Mesendoderm (in vitro differentiated cells): ENCODE data around the gene TTF1.
A peak's percentile ranks its signal among the peaks of the same experiment; 100 is the strongest.
"Not testable (repeated sequence)": the region's sequence is repeated elsewhere in the genome, so short reads cannot be mapped to it uniquely, and the experiment has no call there.

ENCODE experiments used
- DNase-seq: peaks from one replicate; pipeline ENCODE4 v3.0.0; 2013
- H2AK5ac ChIP-seq: 2 replicates; pipeline ENCODE4 v1.6.1; 2013; ENCODE audit warnings: low read length, inconsistent platforms
- H2BK120ac ChIP-seq: 2 replicates; pipeline ENCODE4 v1.6.1; 2013; ENCODE audit warnings: low read depth, mild to moderate bottlenecking, low read length, moderate library complexity, mixed read lengths
- H2BK15ac ChIP-seq: replicated peaks from 2 replicates; pipeline ENCODE4 v1.6.1; 2013; ENCODE audit warnings: low read depth, mild to moderate bottlenecking, moderate library complexity
- H2BK5ac ChIP-seq: 2 replicates; pipeline ENCODE4 v1.6.1; 2013; ENCODE audit warnings: low read length, inconsistent platforms
- H3K18ac ChIP-seq: 2 replicates; pipeline ENCODE4 v1.6.1; 2013; ENCODE audit warnings: mild to moderate bottlenecking, low read length, mixed read lengths
- H3K23ac ChIP-seq: one replicate; pipeline ENCODE4 v1.6.1; 2013; ENCODE audit warnings: low read length
- H3K27ac ChIP-seq: 2 replicates; pipeline ENCODE4 v1.5.1; 2013; ENCODE audit warnings: low read depth, mild to moderate bottlenecking, inconsistent platforms, low read length, moderate library complexity
- H3K27me3 ChIP-seq: 2 replicates; pipeline ENCODE4 v1.6.1; 2013; ENCODE audit warnings: low read length, control low read depth, mild to moderate bottlenecking, inconsistent platforms; ENCODE audit not compliant: insufficient read depth, poor library complexity
- H3K36me3 ChIP-seq: 2 replicates; pipeline ENCODE4 v1.6.1; 2013; ENCODE audit warnings: low read length, inconsistent platforms; ENCODE audit not compliant: control insufficient read depth, insufficient read depth
- H3K4ac ChIP-seq: one replicate; pipeline ENCODE4 v1.6.1; 2013; ENCODE audit warnings: low read depth, mild to moderate bottlenecking, low read length, moderate library complexity
- H3K4me1 ChIP-seq: 2 replicates; pipeline ENCODE4 v1.6.1; 2013; ENCODE audit warnings: low read depth, low read length, inconsistent platforms; ENCODE audit not compliant: control insufficient read depth
- H3K4me2 ChIP-seq: 2 replicates; pipeline ENCODE4 v1.6.1; 2013; ENCODE audit warnings: low read length
- H3K4me3 ChIP-seq: 2 replicates; pipeline ENCODE4 v1.5.1; 2013; ENCODE audit warnings: mild to moderate bottlenecking, low read length
- H3K56ac ChIP-seq: one replicate; pipeline ENCODE4 v1.6.1; 2013; ENCODE audit warnings: low read length
- H3K79me1 ChIP-seq: 2 replicates; pipeline ENCODE4 v1.6.1; 2013; ENCODE audit warnings: low read length, inconsistent platforms
- H3K79me2 ChIP-seq: 2 replicates; pipeline ENCODE4 v1.6.1; 2013; ENCODE audit warnings: mild to moderate bottlenecking, low read length; ENCODE audit not compliant: control insufficient read depth, insufficient read depth
- H3K9ac ChIP-seq: 2 replicates; pipeline ENCODE4 v1.6.1; 2013; ENCODE audit warnings: low read length, inconsistent platforms
- H4K5ac ChIP-seq: one replicate; pipeline ENCODE4 v1.6.1; 2013; ENCODE audit warnings: low read length
- H4K8ac ChIP-seq: one replicate; pipeline ENCODE4 v1.6.1; 2013; ENCODE audit warnings: low read depth, mild to moderate bottlenecking, control low read depth, low read length, moderate library complexity
- WGBS: extraction: QIAGEN DNeasy Blood & Tissue Kit; methylation state at CpG from one replicate; pipeline ENCODE4 v1.1.7; 2013; ENCODE audit warnings: low lambda C conversion rate, missing lambda C conversion rate; ENCODE audit not compliant: insufficient coverage; ENCODE audit errors: extremely low coverage; 5-methylcytosine and 5-hydroxymethylcytosine counted together

Gene TTF1

DNA sequence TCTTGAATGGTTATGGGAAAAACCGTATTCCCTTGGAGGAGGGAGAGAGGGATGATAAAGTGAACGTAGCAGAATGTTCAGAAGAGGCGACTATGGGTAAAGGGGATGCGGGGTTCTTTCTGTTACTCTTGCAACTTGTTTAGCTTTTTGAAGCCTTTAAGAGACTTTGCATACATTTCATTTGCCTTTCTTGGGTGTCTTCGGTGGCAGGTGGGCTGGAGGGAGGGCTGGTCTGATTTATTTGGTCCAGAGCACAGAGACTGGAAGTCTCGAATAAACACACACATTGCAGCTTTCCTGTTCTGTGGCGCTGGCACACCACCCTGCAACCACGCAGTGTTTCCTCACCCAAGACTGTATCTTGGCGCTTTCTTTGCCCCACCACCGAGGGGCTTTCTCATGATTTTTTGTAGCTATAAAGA lies 23.2 kb downstream of the TTF1 start:
- Histone ChIP-seq H2BK5ac (no peak overlapping the region), H3K36me3 (peaks cover 19% of the 10 kb centered on the region), H3K4ac (no peak overlapping the region), H3K56ac (no peak overlapping the region), H2BK15ac (no peak overlapping the region), H4K5ac (no peak overlapping the region), H3K4me1 (no peaks in the 10 kb centered on the region), H3K4me2 (no peak overlapping the region), H2BK120ac (no peak overlapping the region), H3K4me3 (no peak overlapping the region), H3K79me2 (no peaks in the 10 kb centered on the region), H3K9ac (no peak overlapping the region), H3K23ac (no peak overlapping the region), H3K18ac (no peak overlapping the region), H3K27ac (no peak overlapping the region), H3K27me3 (no peaks in the 10 kb centered on the region), H4K8ac (no peak overlapping the region), H2AK5ac (no peak overlapping the region), H3K79me1 (no peaks in the 10 kb centered on the region)
- no CpG with 5 or more reads among the region's 10 CpGs for WGBS
- no peak for DNase-seq

DNA sequence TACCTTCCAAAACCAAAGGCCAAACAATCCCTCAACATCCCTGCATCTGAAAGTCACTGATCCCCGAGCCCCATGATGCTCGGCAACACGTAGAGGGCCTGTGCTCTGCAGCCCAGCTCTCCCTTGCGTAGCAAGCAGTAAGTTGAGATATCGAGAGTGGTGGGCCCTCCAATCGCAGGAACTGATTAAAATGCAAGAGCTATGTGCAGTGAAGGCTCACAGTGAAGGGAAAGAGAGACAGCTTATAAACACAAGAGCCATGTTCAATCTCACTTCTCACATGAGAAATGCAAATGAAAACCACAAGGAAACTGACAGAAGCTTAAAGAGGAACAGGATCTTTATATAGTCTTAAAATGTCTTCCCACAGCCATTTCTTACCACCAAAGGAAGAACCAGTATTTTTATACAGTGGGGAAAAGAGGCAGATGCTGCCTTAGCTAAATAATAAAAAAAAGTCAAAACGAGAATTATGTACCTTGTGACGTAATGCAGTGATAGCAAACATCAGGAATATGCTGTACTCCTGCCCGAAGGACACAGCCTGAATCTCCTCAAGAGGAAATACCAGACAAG lies 24.6 kb downstream of the TTF1 start:
- Histone ChIP-seq H3K23ac (no peak overlapping the region), H2BK15ac (no peak overlapping the region), H4K8ac (no peak overlapping the region), H2BK5ac (no peak overlapping the region), H3K79me2 (no peaks in the 10 kb centered on the region), H3K18ac (no peak overlapping the region), H3K4me3 (no peak overlapping the region), H3K56ac (no peak overlapping the region), H3K4me2 (no peak overlapping the region), H3K4me1 (no peaks in the 10 kb centered on the region), H3K79me1 (no peaks in the 10 kb centered on the region), H3K4ac (no peak overlapping the region), H4K5ac (no peak overlapping the region), H3K27ac (no peak overlapping the region), H3K27me3 (no peaks in the 10 kb centered on the region), H3K36me3 (peaks cover 21% of the 10 kb centered on the region), H2AK5ac (no peak overlapping the region), H3K9ac (no peak overlapping the region), H2BK120ac (no peak overlapping the region)
- WGBS: no CpG with 5 or more reads among the region's 9 CpGs
- DNase-seq: no peak

DNA sequence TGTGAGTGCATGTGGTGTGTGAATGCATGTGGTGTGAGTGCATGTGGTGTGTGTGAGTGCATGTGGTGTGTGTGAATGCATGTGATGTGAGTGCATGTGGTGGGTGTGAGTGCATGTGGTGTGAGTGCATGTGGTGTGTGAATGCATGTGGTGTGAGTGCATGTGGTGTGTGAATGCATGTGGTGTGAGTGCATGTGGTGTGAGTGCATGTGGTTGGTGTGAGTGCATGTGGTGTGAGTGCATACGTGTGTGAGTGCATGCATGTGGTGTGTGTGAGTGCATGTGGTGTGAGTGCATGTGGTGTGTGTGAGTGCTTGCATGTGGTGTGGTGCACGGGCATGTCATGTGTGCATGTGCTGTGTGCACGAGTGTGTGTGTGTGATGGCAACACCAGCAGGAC lies 28.2 kb downstream of the TTF1 start:
- not testable (repeated sequence) for H3K27ac ChIP-seq, H3K79me1 ChIP-seq, H3K23ac ChIP-seq, H4K5ac ChIP-seq, H2BK120ac ChIP-seq, H3K56ac ChIP-seq, H3K4me1 ChIP-seq, H3K79me2 ChIP-seq, H2BK15ac ChIP-seq, H2AK5ac ChIP-seq, H3K4me3 ChIP-seq, H3K9ac ChIP-seq, H3K27me3 ChIP-seq, H4K8ac ChIP-seq, DNase-seq, H3K18ac ChIP-seq, H2BK5ac ChIP-seq, H3K4ac ChIP-seq, H3K4me2 ChIP-seq
- WGBS: no CpG with 5 or more reads among the region's 3 CpGs
- peaks cover 18% of the 10 kb centered on the region for H3K36me3 ChIP-seq

DNA sequence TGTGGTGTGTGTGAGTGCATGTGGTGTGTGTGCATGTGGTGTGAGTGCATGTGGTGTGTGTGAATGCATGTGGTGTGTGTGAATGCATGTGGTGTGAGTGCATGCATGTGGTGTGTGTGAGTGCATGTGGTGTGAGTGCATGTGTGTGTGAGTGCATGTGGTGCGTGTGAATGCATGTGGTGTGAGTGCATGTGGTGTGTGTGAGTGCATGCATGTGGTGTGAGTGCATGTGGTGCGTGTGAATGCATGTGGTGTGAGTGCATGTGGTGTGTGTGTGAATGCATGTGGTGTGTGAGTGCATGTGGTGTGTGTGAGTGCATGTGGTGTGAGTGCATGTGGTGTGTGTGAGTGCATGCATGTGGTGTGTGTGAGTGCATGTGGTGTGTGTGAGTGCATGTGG lies 28.9 kb downstream of the TTF1 start:
- peaks cover 18% of the 10 kb centered on the region for H3K36me3 ChIP-seq
- H3K4me3 ChIP-seq: not testable (repeated sequence)
- no CpG with 5 or more reads among the region's 2 CpGs for WGBS

DNA sequence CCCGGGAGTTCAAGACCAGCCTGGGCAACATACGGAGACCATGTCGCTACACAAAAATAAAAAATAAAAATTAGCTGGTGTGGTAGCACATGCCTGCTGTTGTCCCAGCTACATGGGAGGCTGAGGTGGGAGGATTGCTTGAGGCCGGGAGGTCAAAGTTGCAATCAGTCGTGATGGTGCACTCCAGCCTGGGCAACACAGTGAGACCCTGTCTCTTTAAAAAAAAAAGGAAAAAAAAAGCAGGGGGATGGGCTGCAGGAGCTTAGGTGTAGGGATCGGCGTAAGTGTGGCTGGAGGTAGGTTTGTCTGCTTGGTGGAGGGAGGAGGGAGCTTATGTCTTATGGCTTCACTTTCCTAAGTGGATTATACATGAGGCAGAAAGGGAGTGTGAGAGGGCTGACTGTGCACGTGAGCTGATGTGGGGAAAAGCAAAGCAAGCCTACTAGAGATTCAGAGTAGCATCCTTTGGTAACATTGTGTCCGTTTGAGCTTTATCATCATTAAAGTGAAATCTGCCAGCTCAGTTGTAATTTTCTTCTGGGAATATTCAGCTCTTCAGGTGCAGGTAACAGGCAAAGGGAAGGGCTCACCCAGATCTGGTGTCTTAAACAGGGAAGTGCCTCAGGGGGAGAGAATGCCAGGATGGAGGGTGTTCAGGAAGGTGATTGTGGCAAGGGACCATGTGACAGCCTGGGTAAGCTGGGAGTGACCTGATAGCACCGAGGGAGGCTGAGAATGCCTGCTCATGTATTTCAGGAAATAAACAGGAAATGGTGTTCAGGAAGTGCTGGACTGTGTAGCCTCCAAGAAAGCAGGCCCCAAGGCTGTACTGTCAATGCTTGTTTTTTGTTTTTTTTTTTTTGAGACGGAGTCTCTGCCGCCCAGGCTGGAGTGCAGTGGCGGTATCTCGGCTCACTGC lies 34.2 kb downstream of the TTF1 start:
- WGBS: no CpG with 5 or more reads among the region's 14 CpGs

More for the DNA sequence above, 28.9 kb downstream of the TTF1 start:
- H4K8ac ChIP-seq, H3K4ac ChIP-seq, H3K79me1 ChIP-seq, H3K79me2 ChIP-seq, H2BK5ac ChIP-seq, H2BK120ac ChIP-seq, H2BK15ac ChIP-seq, H3K9ac ChIP-seq, H3K56ac ChIP-seq, DNase-seq, H3K4me1 ChIP-seq, H3K27ac ChIP-seq, H3K18ac ChIP-seq, H4K5ac ChIP-seq, H3K27me3 ChIP-seq, H3K4me2 ChIP-seq, H2AK5ac ChIP-seq, H3K23ac ChIP-seq: not testable (repeated sequence)

More for the DNA sequence above, 34.2 kb downstream of the TTF1 start:
- H3K23ac ChIP-seq: no peak overlapping the region
- H3K79me1 ChIP-seq: no peaks in the 10 kb centered on the region
- no peaks in the 10 kb centered on the region for H3K79me2 ChIP-seq
- H3K56ac ChIP-seq: no peak overlapping the region
- no peak overlapping the region for H3K9ac ChIP-seq
- H3K4me2 ChIP-seq: no peak overlapping the region
- DNase-seq: peak; percentile 25
- H2BK5ac ChIP-seq: no peak overlapping the region
- no peak overlapping the region for H2AK5ac ChIP-seq
- H3K18ac ChIP-seq: no peak overlapping the region
- H4K5ac ChIP-seq: no peak overlapping the region
- H3K27me3 ChIP-seq: no peaks in the 10 kb centered on the region
- no peak overlapping the region for H3K4me3 ChIP-seq
- H2BK15ac ChIP-seq: no peak overlapping the region
- H3K4me1 ChIP-seq: no peaks in the 10 kb centered on the region
- H2BK120ac ChIP-seq: no peak overlapping the region
- no peak overlapping the region for H4K8ac ChIP-seq
- H3K27ac ChIP-seq: no peak overlapping the region
- no peak overlapping the region for H3K4ac ChIP-seq
- H3K36me3 ChIP-seq: peaks cover 3% of the 10 kb centered on the region
